Measurements from ENCODE around the gene SACS. TPM values are rescaled to one million over a fixed set of nuclear protein-coding genes. Genes with fewer than 3 reads are reported as not detected.

The SACS gene
- total and polyA plus RNA-seq, 2 of the 8 experiments (the other 6 are each of a cell fraction or from before 2014, with no cell fraction given), result 11.0 to 54.2 TPM

- TF ChIP-seq, protein P1, sequence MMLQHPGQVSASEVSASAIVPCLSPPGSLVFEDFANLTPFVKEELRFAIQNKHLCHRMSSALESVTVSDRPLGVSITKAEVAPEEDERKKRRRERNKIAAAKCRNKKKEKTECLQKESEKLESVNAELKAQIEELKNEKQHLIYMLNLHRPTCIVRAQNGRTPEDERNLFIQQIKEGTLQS (IDR thresholded peaks at IDR 0.05; ENCODE audit: insufficient read depth, low read depth, low read length), result no peak
- no peak for TF ChIP-seq SP2 (IDR thresholded peaks at IDR 0.05; ENCODE audit: low read length)
- no peak for TF ChIP-seq SAP30 (IDR thresholded peaks at IDR 0.05; ENCODE audit: insufficient read depth, insufficient replicate concordance, low read length)
- no peak for TF ChIP-seq MAFK (IDR thresholded peaks at IDR 0.05; ENCODE audit: low read depth, low read length)
- peak; percentile 77 to 82 for TF ChIP-seq RAD21 (IDR thresholded peaks at IDR 0.05 in 1 of 2, conservative IDR thresholded peaks at IDR 0.05 in 1 of 2; ENCODE audit: low read depth in 2 of 2, low read length in 2 of 2)
- TF ChIP-seq RXRA (IDR thresholded peaks at IDR 0.05; ENCODE audit: insufficient read depth, low read depth, low read length), result no peak
- 0 out of 2 replicates have a peak, but pooled peaks have one; percentile 34 for TF ChIP-seq KDM1A (IDR thresholded peaks at IDR 0.05; ENCODE audit: borderline replicate concordance, low read length)
- TF ChIP-seq, protein P2, sequence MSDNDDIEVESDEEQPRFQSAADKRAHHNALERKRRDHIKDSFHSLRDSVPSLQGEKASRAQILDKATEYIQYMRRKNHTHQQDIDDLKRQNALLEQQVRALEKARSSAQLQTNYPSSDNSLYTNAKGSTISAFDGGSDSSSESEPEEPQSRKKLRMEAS (IDR thresholded peaks at IDR 0.05), result peak; percentile 93
- TF ChIP-seq TCF12 (IDR thresholded peaks at IDR 0.05; ENCODE audit: low read depth, low read length), result no peak
- TF ChIP-seq SP1 (IDR thresholded peaks at IDR 0.05; ENCODE audit: low read depth, low read length), result no peak
- peak; percentile 54 for TF ChIP-seq EZH2 (IDR thresholded peaks at IDR 0.05; ENCODE audit: low read depth, low read length, severe bottlenecking)
- TF ChIP-seq SP4 (IDR thresholded peaks at IDR 0.05; ENCODE audit: low read length), result no peak
- TF ChIP-seq SRF (IDR thresholded peaks at IDR 0.05; ENCODE audit: low read depth, low read length), result no peak
- no peak for TF ChIP-seq ZNF274 (IDR thresholded peaks at IDR 0.05; ENCODE audit: borderline replicate concordance, extremely low read depth, low read length)
- TF ChIP-seq KDM4A (IDR thresholded peaks at IDR 0.05; ENCODE audit: low read depth, low read length, severe bottlenecking), result peak; percentile 94
- no peak for TF ChIP-seq CHD1 (IDR thresholded peaks at IDR 0.05; ENCODE audit: low read depth, low read length)
- no peak for TF ChIP-seq BCL11A (IDR thresholded peaks at IDR 0.05; ENCODE audit: low read depth in 2 of 2, low read length in 2 of 2)
- no peak for TF ChIP-seq GABPA (IDR thresholded peaks at IDR 0.05; ENCODE audit: borderline replicate concordance, insufficient read depth, low read length)
- TF ChIP-seq POLR2A (IDR thresholded peaks at IDR 0.05; ENCODE audit: control extremely low read depth in 1 of 2, low read depth in 2 of 2, low read length in 2 of 2), result no peak
- no peak for TF ChIP-seq EGR1 (IDR thresholded peaks at IDR 0.05; ENCODE audit: borderline replicate concordance, low read depth, low read length)
- no peak for TF ChIP-seq POU5F1 (IDR thresholded peaks at IDR 0.05; ENCODE audit: low read depth, low read length)
- no peak for TF ChIP-seq RFX5 (IDR thresholded peaks at IDR 0.05; ENCODE audit: borderline replicate concordance, low read depth, low read length)
- no peak for TF ChIP-seq YY1 (IDR thresholded peaks at IDR 0.05; ENCODE audit: low read depth, low read length)
Measured at GRCh38 chr13:23466144-23467002, 32.9 kb upstream of the SACS start (continued).

Measured in H1 (cell line).